Pulmonary artery endothelial cell (primary cell): ENCODE data around the gene GPR108. TPM values are rescaled to one million over a fixed set of nuclear protein-coding genes. Genes with fewer than 3 reads are reported as not detected.

Experiments used
- DNase-seq: peaks from one replicate; pipeline ENCODE4 v3.0.0-alpha.2; 2011; ENCODE audit warnings: low read depth, low spot score
- total RNA-seq: library from RNA; depleted of rRNA; stranded (reverse); fragments of >200 nt; gene quantifications from 2 replicates; pipeline ENCODE4 v1.2.3, GENCODE V29; 2014

GPR108 gene
- total RNA-seq, 1 donor from 2014 or later = 44.4 TPM

GRCh38 chr19:6737873-6738786 lies 750 bp upstream of the GPR108 start:
- DNase-seq = no peak

DNA sequence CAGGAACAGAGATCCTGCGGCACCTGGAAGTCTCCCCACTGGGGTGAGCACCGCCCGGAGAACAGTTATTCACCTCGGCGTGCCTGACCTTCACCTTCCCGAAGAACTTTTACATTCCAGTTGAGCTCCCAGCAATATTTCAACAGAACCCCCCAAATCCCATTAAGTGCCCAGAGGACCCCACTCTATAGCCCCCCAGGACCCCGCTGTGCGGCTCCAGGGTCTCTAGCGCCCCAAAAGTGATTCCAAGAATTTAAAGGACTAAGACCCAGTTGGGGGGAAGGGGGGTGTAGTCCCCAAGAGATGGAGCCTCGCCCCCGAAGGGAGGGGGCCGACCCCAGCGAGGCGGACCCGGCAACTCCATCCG lies 480 bp downstream of the GPR108 start:
- no peak for DNase-seq

DNA sequence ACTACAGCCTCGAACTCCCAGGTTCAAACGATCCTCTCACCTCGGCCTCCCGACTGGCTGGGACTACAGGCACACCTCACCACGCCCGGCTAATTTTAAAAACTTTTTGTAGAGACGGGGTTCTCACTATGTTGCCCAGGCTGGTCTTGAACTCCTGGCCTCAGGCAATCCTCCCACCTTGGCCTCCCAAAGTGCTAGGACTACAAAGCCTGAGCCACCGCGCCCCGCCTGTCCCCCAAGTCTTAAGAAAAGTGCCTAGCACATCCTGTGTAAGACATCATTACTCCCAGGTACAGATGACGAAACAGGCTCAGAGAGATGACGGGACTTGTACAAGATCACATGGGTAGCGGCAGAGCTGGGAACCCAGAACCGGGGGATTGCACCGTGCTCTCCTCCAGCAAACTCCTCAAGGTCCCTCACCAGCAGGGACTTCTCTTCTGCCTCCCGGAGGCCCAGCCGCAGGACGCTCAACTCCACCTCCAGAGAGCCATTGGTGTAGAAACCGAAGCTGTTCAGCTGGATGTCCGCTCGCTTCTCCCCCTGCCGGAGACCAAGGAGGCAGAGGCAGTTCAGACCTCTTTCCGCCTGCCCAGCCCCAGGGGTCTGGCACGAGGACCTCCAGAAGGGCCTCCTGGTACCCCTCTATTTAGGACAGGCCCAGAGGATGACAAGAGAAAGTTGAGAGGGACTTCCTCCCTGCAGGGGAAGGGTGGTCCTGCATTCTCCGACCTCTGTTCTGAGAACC lies 1.0 kb downstream of the GPR108 start:
- peak; percentile 71 for DNase-seq

DNA sequence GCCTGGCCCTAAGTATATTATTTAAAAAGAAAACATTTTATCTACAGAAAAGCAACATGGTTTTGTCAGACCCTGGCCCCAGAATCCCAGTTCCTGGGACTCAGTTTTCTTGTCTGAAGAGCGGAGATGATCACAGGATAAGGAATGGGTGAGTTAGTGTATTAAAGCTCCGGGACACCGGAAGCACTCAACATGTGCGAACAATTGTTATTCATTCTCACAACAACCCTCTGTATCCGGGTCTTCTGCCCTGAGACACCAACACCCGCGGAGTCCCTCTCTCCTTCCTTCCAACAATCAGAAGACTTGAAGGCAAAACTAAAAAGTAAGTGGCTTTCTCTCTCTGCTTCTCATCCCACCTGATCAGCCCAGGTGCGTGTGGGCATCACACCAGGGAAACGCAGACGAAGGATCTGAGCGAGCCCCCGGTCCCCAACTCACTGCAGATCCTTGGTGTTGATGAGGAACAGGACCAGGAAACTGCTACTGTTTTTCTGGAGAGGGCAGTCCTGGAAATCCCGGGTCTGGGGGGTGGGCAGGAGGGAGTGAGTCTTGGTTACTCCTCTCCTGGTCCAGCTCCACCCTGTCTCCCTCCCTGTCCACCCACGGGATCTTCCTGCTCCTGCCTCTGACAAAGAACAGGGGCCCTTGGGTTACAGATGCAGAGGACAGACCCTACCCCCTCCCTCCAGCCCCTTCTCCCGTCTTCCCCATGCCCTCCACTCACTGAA lies 2.0 kb downstream of the GPR108 start:
- DNase-seq = no peak

DNA sequence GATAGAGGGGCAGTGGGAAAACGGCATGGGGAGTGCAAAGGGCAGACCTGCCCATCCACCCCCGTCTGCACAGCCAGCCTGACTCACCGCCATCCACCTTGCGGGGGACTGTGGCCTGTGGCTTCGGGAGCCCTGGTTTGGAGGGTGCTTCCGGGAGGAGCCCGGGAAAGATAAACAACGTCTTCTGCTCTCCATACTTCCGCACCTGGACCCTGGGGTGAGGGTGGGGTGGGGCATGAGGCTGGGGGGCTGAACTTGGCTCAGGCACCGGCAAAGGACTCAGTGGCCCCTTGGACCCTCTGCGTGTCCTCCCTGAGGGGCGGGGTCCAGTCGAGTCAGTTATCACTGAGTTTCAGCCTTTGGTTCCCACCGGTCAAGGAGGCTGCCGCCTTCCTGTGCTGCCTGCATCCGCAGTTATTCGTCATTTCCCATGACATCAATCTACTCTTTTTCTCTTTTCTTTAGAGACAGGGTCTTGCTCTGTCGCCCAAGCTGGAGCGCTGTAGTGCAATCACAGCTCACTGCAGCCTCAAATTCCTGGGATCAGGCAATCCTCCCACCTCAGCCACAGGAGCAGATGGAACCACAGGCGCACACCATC lies 3.2 kb downstream of the GPR108 start:
- no peak for DNase-seq

GRCh38 chr19:6733338-6734095 lies 3.9 kb downstream of the GPR108 start:
- no peak for DNase-seq

GRCh38 chr19:6732803-6733337 lies 4.5 kb downstream of the GPR108 start:
- DNase-seq = no peak

DNA sequence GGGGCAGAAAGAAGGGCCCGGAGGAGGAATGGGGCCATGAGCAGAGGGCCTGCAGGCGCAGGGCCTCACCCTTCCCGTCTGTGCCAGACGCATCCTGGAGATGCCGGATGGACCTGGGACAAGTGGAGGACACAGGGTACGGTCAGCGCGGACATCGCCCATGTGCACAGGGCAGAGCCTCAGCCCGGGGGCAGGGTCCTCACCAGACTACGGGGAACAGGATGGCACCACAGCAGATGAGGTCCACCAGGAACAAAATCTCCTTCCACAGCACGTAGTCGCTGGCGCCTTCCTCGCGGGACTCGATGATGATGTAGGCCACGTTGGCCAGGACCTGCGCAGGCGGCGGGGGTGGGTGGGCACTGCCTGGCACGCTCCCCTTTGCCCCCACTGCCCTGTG lies 5.6 kb downstream of the GPR108 start:
- no peak for DNase-seq

DNA sequence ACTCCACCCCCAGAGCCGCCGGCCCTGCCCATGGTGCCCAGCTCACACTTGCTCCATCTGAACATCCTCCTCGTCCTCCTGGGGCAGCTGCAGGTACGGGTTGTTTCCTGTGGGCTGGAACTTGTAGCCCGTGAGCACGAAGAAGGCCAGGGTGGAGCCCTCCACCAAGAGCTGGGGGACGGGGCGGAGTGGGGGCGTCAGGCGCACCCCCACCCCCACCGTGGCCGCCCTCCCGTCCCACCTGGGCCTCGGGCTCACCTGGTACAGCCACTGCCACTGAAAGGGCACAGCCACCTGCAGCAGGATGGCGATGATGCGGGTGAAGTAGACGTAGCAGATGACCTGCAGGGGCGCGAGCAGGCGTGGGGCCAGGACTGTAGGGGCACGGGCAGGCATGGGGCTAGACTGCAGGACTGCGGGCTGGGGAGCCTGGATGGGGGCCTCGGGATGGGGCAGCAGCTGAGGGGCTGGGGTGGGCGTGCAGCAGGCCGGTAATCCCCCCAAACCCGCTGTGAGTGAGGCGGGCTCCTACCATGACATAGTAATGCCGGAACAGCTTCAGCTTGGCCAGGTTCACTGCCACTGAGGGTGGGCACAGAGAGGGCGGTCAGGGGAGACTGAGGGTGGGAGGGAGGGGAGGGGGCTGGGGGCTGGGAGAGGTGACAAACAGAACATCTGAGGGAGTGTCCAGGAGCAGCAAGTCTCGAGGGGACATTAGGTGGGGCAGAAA lies 6.3 kb downstream of the GPR108 start:
- no peak for DNase-seq

- DNase-seq = no peak
These were observed 7.1 kb downstream of the GPR108 start for GRCh38 chr19:6730153-6730804.

- no peak for DNase-seq
These were observed 7.7 kb downstream of the GPR108 start for GRCh38 chr19:6729573-6730152.

DNA sequence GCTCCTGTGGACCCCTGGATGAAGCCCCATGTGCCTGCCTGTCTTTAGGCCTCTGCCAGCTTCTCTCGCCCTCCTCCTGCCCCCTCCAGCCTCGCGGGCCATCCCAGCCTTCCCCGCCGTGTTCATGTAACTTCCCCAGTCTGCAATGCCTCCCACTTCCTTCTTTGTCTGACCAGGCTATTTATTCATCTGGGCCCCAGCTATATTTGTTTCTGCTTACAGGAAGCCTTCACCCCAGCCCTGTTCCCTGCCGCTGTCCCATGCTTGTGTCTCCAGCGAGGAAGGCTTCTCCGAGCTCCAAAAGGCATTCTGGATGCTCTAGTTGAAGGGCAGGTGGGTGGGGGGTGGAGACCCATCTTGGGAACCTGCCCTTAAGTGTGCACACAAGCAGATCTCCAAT lies 9.0 kb downstream of the GPR108 start:
- DNase-seq = no peak

- no peak for DNase-seq
These were observed 11.7 kb downstream of the GPR108 start for GRCh38 chr19:6725513-6726231.

GRCh38 chr19:6724631-6725492 lies 12.5 kb downstream of the GPR108 start:
- no peak for DNase-seq

- DNase-seq = no peak
These were observed 13.6 kb downstream of the GPR108 start for GRCh38 chr19:6723738-6724137.

DNA sequence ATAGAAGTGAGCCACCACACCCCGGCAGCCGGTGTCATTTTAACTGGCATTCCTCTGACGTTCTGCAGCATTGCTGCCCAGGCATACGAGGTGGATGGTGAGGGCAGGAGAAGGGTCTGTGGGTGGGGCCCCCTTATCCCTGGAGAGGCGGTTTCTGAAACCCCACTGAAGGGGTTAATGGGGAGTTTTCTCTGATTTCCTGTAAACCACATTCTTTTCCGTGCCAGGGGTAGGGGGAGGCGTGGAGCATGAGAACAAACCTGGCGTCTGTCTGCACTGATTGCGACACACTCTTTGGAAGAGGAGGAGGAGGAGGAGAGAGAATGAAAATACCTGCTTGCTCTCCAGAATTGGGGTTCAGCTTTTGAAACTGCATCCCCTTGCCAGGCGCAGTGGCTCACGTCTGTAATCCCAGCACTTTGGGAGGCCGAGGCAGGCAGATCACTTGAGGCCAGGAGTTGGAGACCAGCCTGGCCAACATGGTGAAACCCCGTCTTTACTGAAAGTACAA lies 14.2 kb downstream of the GPR108 start:
- no peak for DNase-seq

GRCh38 chr19:6721773-6722172 lies 15.6 kb downstream of the GPR108 start:
- no peak for DNase-seq
